ENCODE measurements around the gene C11orf24.

C11orf24 gene

GRCh38 chr11:68212421-68213134 lies 59.2 kb downstream of the C11orf24 start:
- peaks cover 29% of the 10 kb centered on the region for H3K4me1 ChIP-seq (ENCODE audit: control insufficient read depth, insufficient read depth, low read length)
- H3K36me3 ChIP-seq (ENCODE audit: control insufficient read depth, insufficient read depth, low read length, severe bottlenecking) = no peaks in the 10 kb centered on the region
- peak overlapping the region; percentile 88 for H3K9ac ChIP-seq (ENCODE audit: low read length)
- no peaks in the 10 kb centered on the region for H3K9me3 ChIP-seq (ENCODE audit: control insufficient read depth, low read length)
- peak; percentile 93 for DNase-seq (ENCODE audit: low read depth)
- H3K4me3 ChIP-seq (ENCODE audit: low read length) = peak overlapping the region; percentile 98
- peaks cover 5% of the 10 kb centered on the region for H3K27me3 ChIP-seq (replicated peaks; ENCODE audit: control insufficient read depth, insufficient read depth, low read length)

- Histone ChIP-seq H3K27me3 (replicated peaks; ENCODE audit: control insufficient read depth, insufficient read depth, low read length) (no peaks in the 10 kb centered on the region), H3K4me3 (ENCODE audit: low read length) (peak overlapping the region; percentile 98), H3K4me1 (ENCODE audit: control insufficient read depth, insufficient read depth, low read length) (peaks cover 32% of the 10 kb centered on the region), H3K9me3 (ENCODE audit: control insufficient read depth, low read length) (no peaks in the 10 kb centered on the region), H3K36me3 (ENCODE audit: control insufficient read depth, insufficient read depth, low read length, severe bottlenecking) (no peaks in the 10 kb centered on the region), H3K9ac (ENCODE audit: low read length) (peak overlapping the region; percentile 88)
- DNase-seq (ENCODE audit: low read depth) = no peak
Measured at GRCh38 chr11:68211546-68211945, 60.2 kb downstream of the C11orf24 start.
